T1000 (cell line): ENCODE data around the gene ZSCAN16.

ENCODE experiments used
- DNase-seq: peaks from one replicate; lab custom pipeline; 2025; ENCODE audit warnings: mixed read lengths; lab: John Stamatoyannopoulos, UW

The ZSCAN16 gene

GRCh38 chr6:28134015-28134414 lies 9.6 kb downstream of the ZSCAN16 start:
- no peak for DNase-seq

DNA sequence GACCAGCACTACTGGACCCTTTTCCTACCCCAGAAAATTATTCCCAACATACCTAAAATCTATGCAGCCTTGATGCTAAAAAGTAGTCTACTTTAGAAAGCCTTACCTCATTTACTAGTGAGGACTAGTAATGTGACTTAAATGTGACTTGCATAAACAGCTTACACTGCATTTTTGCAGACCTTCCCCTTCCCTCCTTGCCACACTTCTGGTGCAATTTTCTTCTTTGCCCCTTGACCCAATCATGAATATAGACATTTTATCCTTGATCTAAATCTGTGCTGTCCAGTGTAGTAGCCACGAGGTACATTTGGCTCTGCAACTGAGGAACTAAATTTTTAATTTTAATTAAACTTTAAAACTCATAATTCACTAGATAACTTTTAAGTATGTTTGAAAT lies 10.3 kb downstream of the ZSCAN16 start:
- no peak for DNase-seq

DNA sequence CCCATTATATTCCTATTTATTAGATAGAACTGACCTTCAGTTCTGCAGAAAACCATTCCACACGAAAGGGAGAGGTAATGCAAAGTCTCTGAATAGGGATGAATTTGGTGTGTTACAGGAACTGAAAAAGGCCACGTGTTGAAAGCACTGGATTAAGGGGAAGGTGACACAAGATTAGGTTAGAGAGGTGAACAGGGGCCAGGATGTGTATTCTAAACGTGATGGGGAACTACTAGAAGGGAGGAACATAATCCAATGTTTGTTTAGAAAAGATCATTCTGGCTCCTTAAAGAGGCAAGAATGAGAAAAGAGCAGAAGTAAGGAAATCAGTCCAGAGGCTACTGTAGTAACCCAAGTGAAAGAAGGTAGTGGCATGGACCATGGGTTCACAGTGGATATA lies 11.0 kb downstream of the ZSCAN16 start:
- DNase-seq, result no peak

GRCh38 chr6:28136585-28137504 lies 12.4 kb downstream of the ZSCAN16 start:
- DNase-seq, result peak; percentile 85

DNA sequence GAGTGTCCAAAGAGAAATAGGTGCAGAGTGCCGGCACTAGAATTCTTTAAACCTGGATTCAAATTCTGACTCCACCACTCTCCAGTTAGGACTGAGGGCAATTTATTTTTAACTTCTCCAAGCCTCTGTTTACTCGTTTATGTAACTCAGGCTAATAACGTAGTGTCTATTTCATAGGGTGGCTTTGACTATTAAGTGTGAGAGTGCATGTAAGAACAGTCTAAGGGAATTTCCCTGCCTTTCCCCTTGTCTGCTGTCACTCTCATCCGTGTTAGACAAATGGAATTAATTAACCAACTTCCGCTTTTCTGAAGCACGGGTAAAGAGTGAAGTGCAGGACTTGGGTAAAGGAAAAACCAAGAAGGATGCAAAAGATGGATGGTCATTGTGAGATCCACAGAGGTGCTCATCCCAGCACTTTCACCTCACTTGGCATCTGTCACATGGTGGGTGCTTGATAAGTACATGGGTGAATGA lies 13.1 kb downstream of the ZSCAN16 start:
- DNase-seq, result no peak

DNA sequence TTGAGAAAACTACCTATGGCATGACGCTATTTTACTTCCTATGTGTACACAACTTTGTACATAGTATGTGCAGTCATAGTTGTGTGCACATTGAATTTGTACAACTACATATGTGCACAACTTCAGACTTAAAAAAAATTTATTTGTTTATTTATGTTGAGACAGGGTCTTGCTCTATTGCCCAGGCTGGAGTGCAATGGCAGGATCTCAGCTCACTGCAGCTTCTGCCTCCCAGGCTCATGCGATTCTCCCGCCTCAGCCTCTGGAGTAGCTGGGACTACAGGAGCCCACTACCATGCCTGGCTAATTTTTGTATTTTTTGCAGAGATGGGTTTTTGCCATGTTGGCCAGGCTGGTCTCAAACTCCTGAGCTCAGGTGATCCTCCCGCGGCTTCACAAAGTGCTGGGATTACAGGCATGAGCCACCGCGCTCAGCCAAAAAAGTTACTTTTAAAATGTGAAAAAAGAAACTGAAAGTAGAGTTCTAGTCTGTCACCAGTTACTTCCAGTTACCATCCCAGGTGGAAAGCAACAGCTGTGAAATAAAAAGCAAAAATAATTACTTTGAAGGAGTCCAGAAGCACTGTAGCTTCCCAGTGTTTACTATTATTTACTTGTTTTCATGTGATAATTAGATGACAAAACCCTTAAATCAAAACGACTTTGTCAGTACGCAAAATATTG lies 15.6 kb downstream of the ZSCAN16 start:
- DNase-seq, result no peak

- no peak for DNase-seq
Measured at GRCh38 chr6:28140616-28141015, 16.2 kb downstream of the ZSCAN16 start.

DNA sequence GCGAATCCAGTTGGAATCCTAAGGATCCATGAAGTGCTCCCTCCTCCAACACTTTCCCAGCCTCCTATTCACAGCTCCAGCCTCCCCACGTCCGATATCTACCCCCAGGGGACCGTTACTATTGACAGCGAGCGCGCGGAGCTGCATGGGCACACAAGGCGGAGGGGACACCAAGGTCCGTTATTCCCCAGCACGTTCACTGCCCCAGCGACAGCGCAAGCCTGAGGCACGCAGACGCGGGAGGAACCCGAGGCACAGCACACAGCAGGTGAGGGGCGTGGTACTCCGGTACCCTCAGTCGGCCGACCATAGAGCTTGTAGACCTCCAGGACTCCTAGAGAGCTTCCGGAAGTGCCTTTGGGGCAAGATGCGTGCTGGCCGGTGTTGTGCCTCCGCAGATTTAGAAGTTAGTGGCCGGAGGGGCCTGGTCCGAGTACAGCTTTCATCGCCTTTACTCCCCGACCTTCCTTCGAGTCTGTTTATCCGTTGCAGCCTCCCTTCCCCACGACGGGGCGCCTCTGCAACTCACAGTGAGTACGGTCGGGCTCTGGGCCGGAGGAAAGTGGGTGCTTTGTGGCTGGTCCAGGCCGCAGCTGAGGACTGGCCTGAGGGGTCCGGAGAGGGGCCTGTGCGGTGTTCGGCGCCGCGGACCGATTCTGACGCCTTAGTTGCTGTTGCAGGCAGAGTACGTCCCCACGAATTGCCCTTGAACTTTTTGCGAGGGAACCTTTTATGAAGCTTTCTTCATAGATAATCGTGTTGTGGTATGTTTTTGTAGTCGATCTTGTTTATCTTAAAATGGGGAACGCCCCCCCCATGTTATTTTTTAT lies 17.3 kb downstream of the ZSCAN16 start, which contains the start of gene ZKSCAN8:
Gene ZKSCAN8 (plus strand): TSS at position 384 of the 830 bp plus-strand sequence. CDS start 6,525 bp downstream, outside the sequence.
- peak; percentile 82 for DNase-seq

- DNase-seq, result no peak
Measured at GRCh38 chr6:28142446-28142845, 18.0 kb downstream of the ZSCAN16 start.

DNA sequence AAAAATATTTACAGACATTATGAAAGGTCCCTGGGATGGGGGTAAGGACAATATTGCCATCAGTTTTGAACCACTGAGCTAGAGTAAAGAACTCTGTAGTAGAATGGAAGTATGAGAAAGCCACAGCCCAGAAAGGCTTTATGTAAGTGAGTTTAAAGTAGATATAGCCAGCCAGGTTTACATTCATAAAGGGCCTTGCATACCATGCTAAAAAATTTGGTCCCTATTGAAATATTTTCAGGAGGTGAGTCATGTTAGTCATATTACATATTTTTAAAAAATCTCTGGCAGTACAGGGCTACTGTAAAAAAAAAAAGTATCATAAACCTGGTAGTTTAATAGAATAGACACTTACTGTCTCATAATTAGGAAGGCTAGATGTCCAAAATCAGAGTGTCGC lies 20.8 kb downstream of the ZSCAN16 start:
- no peak for DNase-seq

GRCh38 chr6:28152531-28152930 lies 28.1 kb downstream of the ZSCAN16 start:
- no peak for DNase-seq

GRCh38 chr6:28153546-28153945 lies 29.1 kb downstream of the ZSCAN16 start:
- DNase-seq, result no peak

DNA sequence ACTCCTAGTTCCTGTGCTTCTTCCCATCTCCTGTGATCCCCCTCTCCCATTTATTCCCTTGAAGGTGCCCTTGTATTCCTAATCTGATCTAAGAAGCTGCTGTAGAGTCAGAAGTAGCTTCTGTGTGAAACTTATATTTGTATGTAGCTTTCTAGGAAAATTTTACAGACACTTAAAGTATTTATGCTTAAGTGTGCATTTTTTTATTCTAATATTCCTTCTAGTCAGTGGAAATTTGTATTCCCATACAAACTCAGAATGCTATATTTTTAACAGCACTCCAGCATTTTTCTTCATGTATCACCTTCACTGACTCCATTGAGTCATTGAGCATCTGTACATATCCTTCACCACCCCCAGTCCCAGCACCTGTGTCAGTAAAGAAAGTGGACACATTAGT lies 29.9 kb downstream of the ZSCAN16 start:
- DNase-seq, result no peak

- DNase-seq, result no peak
Measured at GRCh38 chr6:28158318-28158717, 33.9 kb downstream of the ZSCAN16 start.

DNA sequence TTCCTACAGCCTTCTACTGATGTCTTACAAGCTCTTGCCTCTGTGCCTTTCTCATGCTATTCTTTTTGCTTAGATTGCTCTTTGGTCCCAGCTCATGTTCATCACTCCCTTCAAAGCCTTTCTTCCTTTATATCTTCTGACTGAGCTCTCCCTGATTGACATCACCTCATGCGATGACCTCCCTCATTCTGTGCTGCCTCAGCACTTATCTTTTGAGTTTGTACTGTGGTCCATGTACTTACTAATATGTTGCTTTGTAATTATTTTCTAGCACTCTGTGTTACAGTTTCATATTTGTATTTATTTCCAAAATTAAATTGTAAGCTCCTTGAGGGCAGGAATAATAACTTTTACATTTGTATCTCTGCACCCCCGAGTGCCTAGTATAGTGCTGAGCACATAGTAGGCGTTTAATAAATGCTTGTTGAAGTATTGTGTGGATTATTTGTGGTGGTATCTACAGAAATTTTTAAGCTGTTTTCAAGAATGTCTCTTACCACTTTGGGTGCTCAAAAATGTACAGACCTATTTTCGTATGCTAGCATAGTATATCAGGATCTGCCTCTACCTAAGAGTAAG lies 34.7 kb downstream of the ZSCAN16 start:
- DNase-seq, result no peak

DNA sequence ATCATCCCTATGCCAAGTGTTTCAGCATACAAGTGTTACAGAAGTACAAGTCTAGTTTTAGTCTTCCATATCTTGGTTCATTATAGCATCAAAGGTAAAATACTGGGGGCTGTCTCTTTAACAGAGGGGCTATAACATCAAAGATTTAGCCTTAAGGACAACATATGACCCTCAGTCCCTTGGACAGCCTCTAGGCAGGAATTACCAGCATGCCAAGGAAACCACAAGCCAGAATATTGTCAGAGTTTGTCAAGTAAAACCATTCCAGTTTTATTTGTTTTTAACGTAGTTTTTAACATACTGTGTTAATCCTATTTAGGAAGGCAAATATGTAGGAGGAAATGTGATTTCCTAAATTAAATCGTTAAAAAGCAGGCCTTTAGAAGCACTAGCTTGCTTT lies 35.8 kb downstream of the ZSCAN16 start:
- DNase-seq, result no peak

DNA sequence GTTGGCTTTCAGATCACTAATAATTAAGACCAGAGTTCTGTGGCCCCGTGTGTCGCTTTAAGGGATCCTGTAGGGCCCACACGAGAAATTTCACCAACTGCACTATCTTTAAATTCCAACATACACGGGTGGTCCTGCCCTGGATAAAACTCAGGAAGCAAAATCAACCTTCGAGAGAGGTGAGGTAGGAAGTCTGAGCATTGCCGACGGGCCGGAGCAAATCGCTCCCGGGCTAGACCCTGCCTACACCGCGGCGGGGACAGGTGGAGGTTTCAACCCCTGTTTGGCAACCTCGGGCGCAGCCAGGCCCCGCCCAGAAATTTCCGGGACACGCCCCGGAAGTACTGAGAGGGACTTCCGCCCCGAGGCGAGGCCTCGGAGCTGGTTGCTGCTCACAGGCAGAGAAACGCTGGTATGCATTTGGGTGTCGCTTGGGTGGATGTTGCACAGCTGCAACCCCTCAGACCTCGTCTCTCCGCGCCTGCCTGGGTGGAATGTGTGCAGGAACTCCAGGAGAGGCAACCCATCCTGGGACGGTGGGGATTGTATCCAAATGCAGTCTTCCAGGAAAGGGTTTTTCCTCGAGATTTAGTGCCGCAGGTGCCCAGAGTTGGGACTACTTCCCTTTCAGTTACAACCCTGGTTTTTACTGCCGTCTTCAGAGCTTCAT lies 37.1 kb downstream of the ZSCAN16 start:
- peak; percentile 71 for DNase-seq

- no peak for DNase-seq
Measured at GRCh38 chr6:28165563-28165962, 41.2 kb downstream of the ZSCAN16 start.

GRCh38 chr6:28167068-28167467 lies 42.7 kb downstream of the ZSCAN16 start:
- no peak for DNase-seq

- no peak for DNase-seq
Measured at GRCh38 chr6:28167926-28168325, 43.5 kb downstream of the ZSCAN16 start.

DNA sequence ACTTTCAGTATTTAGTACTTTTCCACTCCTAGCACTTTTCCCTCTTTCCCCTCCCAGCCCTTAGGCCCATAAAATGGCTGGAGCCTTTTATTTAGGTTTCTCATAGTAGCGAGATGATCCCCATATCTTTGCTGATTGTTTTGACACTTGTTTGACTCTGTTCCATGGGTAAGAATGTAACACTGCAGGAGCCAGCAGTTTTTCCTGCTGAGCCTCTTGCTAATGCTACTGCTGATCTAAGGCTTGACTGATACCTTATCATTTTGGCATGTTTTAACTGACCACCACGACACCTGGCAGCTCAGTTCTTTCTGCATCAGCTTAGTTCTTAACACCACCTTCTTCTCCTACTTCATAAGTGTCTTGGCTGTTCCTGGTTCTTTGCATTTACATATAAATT lies 46.9 kb downstream of the ZSCAN16 start:
- no peak for DNase-seq
